HG02884 (cell line): ENCODE measurements around the gene DIP2C.

Experiments used
- ATAC-seq: cut with Tn5 transposase; IDR thresholded peaks from one replicate; pipeline ENCODE4 v1.9.1; 2021; ENCODE audit warnings: mild to moderate bottlenecking, moderate library complexity; ENCODE audit not compliant: unreplicated experiment

DIP2C gene

GRCh38 chr10:559767-560047 is 129.8 kb downstream of the DIP2C start:
- no peak for ATAC-seq

GRCh38 chr10:558891-559766 is 130.3 kb downstream of the DIP2C start:
- no peak for ATAC-seq

- ATAC-seq: no peak
Observed at GRCh38 chr10:558364-558763, 131.1 kb downstream of the DIP2C start.

GRCh38 chr10:557792-558328 is 131.6 kb downstream of the DIP2C start:
- no peak for ATAC-seq

- ATAC-seq: no peak
Observed at GRCh38 chr10:556971-557637, 132.4 kb downstream of the DIP2C start.

GRCh38 chr10:555682-556350 is 133.7 kb downstream of the DIP2C start:
- ATAC-seq: no peak

- no peak for ATAC-seq
Observed at GRCh38 chr10:555281-555680, 134.2 kb downstream of the DIP2C start.

GRCh38 chr10:554182-554848 is 135.2 kb downstream of the DIP2C start:
- no peak for ATAC-seq

GRCh38 chr10:553233-553632 is 136.2 kb downstream of the DIP2C start:
- ATAC-seq: no peak

- ATAC-seq: no peak
Observed at GRCh38 chr10:552679-553078, 136.8 kb downstream of the DIP2C start.

GRCh38 chr10:551373-552252 is 137.9 kb downstream of the DIP2C start:
- ATAC-seq: no peak

- ATAC-seq: no peak
Observed at GRCh38 chr10:550665-551372, 138.6 kb downstream of the DIP2C start.

GRCh38 chr10:549391-549790 is 140.1 kb downstream of the DIP2C start:
- ATAC-seq: no peak

GRCh38 chr10:548238-548901 is 141.1 kb downstream of the DIP2C start:
- no peak for ATAC-seq

GRCh38 chr10:547591-548081 is 141.8 kb downstream of the DIP2C start:
- no peak for ATAC-seq

GRCh38 chr10:546971-547590 is 142.4 kb downstream of the DIP2C start:
- no peak for ATAC-seq

GRCh38 chr10:546451-546850 is 143.0 kb downstream of the DIP2C start:
- no peak for ATAC-seq
